OCI-M1 (cell line): ENCODE measurements around the gene MORC1.

Experiments used
- DNase-seq: peaks from one replicate; lab custom pipeline; 2025; lab: John Stamatoyannopoulos, UW

The MORC1 gene

GRCh38 chr3:108936924-108937689 is 180.8 kb downstream of the MORC1 start:
- DNase-seq = no peak

GRCh38 chr3:108931035-108931434 is 186.9 kb downstream of the MORC1 start:
- DNase-seq = no peak

GRCh38 chr3:108918866-108919265 is 199.1 kb downstream of the MORC1 start:
- no peak for DNase-seq

GRCh38 chr3:108914774-108915641 is 202.9 kb downstream of the MORC1 start:
- DNase-seq = peak; percentile 74

- DNase-seq = no peak
These were observed 208.1 kb downstream of the MORC1 start for GRCh38 chr3:108909799-108910198.
